HEK293T (cell line): Measurements from ENCODE around the gene OPCML.

Experiments used
- NFRKB ChIP-seq: fragments of 450-650 bp; IDR thresholded peaks from 2 replicates; pipeline ENCODE4 v1.6.1; 2016; ENCODE audit warnings: mild to moderate bottlenecking, moderate library complexity
- SP1 ChIP-seq: fragments of 450-650 bp; IDR thresholded peaks from 2 replicates; pipeline ENCODE4 v1.6.1; 2017

- TF ChIP-seq SP1 (no peak), NFRKB (no peak)
These were observed 31.3 kb upstream of the OPCML start for GRCh38 chr11:133563505-133564025.
